GM12875 (cell line): ENCODE results near the gene MAML2.

Experiments
- H3K4me3 ChIP-seq: one replicate; pipeline ENCODE4 v1.5.1; 2011; ENCODE audit warnings: low read depth, low read length, control low read depth
- CTCF ChIP-seq: IDR thresholded peaks from 2 replicates; pipeline ENCODE4 v1.5.1; 2011; ENCODE audit warnings: low read depth, mild to moderate bottlenecking, control low read depth, inconsistent platforms, low read length, moderate library complexity, borderline replicate concordance; ENCODE audit not compliant: insufficient read depth

The MAML2 gene

GRCh38 chr11:96193745-96194443 is 149.1 kb downstream of the MAML2 start:
- TF ChIP-seq CTCF, result no peak
- H3K4me3 ChIP-seq, result no peak overlapping the region

GRCh38 chr11:96191752-96192151 is 151.2 kb downstream of the MAML2 start:
- no peak for TF ChIP-seq CTCF
- no peak overlapping the region for H3K4me3 ChIP-seq

GRCh38 chr11:96189351-96189750 is 153.6 kb downstream of the MAML2 start:
- no peak overlapping the region for H3K4me3 ChIP-seq
- TF ChIP-seq CTCF, result no peak

GRCh38 chr11:96188243-96189006 is 154.6 kb downstream of the MAML2 start:
- no peak overlapping the region for H3K4me3 ChIP-seq
- TF ChIP-seq CTCF, result no peak

- H3K4me3 ChIP-seq, result no peak overlapping the region
- TF ChIP-seq CTCF, result no peak
Observed at GRCh38 chr11:96187822-96188221, 155.2 kb downstream of the MAML2 start.

GRCh38 chr11:96186806-96187205 is 156.2 kb downstream of the MAML2 start:
- no peak overlapping the region for H3K4me3 ChIP-seq
- no peak for TF ChIP-seq CTCF
